ENCODE data around the gene INF2. TPM values are rescaled to one million over a fixed set of nuclear protein-coding genes. Genes with fewer than 3 reads are reported as not detected.

The INF2 gene
- polyA plus RNA-seq, 1 experiment: 14.9 TPM

- POLR2A ChIA-PET: no interaction called here
- no peak overlapping the region; the same call in 1 of the 2 replicates for H3K4me3 ChIP-seq (ENCODE audit: low read depth, low read length)
- CTCF ChIA-PET: interaction anchor here (0.6 to 1.8 kb wide), 11 partner anchors 11 to 154 kb away, joined by 3 to 11 read pairs (median 5); partner anchors contain the start of gene SIVA1
- peaks cover 6% of the 10 kb centered on the region for H3K27me3 ChIP-seq (ENCODE audit: control insufficient read depth, insufficient read depth, low read length)
- TF ChIP-seq, protein P1, sequence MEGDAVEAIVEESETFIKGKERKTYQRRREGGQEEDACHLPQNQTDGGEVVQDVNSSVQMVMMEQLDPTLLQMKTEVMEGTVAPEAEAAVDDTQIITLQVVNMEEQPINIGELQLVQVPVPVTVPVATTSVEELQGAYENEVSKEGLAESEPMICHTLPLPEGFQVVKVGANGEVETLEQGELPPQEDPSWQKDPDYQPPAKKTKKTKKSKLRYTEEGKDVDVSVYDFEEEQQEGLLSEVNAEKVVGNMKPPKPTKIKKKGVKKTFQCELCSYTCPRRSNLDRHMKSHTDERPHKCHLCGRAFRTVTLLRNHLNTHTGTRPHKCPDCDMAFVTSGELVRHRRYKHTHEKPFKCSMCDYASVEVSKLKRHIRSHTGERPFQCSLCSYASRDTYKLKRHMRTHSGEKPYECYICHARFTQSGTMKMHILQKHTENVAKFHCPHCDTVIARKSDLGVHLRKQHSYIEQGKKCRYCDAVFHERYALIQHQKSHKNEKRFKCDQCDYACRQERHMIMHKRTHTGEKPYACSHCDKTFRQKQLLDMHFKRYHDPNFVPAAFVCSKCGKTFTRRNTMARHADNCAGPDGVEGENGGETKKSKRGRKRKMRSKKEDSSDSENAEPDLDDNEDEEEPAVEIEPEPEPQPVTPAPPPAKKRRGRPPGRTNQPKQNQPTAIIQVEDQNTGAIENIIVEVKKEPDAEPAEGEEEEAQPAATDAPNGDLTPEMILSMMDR (IDR thresholded peaks at IDR 0.05; ENCODE audit: low read depth, low read length): no peak
- H3K27ac ChIP-seq (ENCODE audit: low read depth, low read length): no peak overlapping the region
- no peaks in the 10 kb centered on the region; the same call in 1 of the 2 replicates for H3K9me3 ChIP-seq (ENCODE audit: control insufficient read depth, insufficient read depth, low read length)
- DNase-seq (ENCODE audit: low read depth, low spot score): no peak
Measured at GRCh38 chr14:104722938-104723650, 33.7 kb downstream of the INF2 start.

GRCh38 chr14:104723651-104724406, 34.4 kb downstream of the INF2 start, which contains the start of gene ADSS1:
ADSS1 (plus strand) TSS chr14:104724229; CDS start chr14:104724271, 42 bp downstream.
- DNase-seq (ENCODE audit: low read depth, low spot score): no peak
- peaks cover 6% of the 10 kb centered on the region for H3K27me3 ChIP-seq (ENCODE audit: control insufficient read depth, insufficient read depth, low read length)
- TF ChIP-seq, protein P1 (IDR thresholded peaks at IDR 0.05; ENCODE audit: low read depth, low read length): peak; percentile 74
- CTCF ChIA-PET: interaction anchor here (0.6 to 1.7 kb wide), 10 partner anchors 10 to 154 kb away, joined by 3 to 11 read pairs (median 5); partner anchors contain the start of gene SIVA1
- H3K4me3 ChIP-seq (ENCODE audit: low read depth, low read length): peak within 1 kb of the TSS; percentile 58
- POLR2A ChIA-PET: interaction anchor here (1.2 to 3.1 kb wide), 2 partner anchors 29 to 45 kb away, joined by 3 to 16 read pairs; partner anchors contain the start of gene SIVA1
- no peak within 1 kb of the TSS for H3K27ac ChIP-seq (ENCODE audit: low read depth, low read length)
- no peaks in the 10 kb centered on the region; the same call in 1 of the 2 replicates for H3K9me3 ChIP-seq (ENCODE audit: control insufficient read depth, insufficient read depth, low read length)

DNA sequence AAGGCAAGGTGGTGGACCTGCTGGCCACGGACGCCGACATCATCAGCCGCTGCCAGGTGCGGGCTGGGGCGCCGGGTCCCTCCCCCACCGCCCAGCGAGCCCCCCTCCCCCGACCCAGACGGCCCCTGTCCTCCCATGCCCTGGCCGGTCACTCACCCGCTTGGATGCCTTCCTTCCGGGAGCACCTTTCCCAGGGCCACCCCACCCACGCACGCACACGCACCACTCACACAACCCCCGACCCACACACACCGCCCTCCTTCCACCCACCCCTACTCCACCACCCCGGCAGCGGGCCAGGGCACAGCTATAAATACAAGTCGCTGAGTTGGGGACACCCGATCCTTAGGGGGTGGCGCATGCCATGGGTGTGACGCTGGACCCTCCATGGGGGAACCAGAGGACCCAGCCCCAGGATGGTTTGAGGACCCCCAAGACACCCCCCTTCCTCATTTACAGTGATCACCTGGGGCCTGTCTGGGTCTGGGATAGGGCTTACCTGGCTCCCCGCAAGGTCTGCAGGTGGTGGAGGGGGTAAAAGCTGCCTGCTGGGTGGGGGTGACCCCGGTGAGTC, 35.1 kb downstream of the INF2 start:
- H3K27ac ChIP-seq (ENCODE audit: low read depth, low read length): no peak overlapping the region
- ChIA-PET CTCF (interaction anchor here (0.6 to 1.7 kb wide), 3 partner anchors 9 to 34 kb away, joined by 3 to 5 read pairs (median 4); no protein-coding TSS in a partner anchor), POLR2A (interaction anchor here (1.2 to 3.1 kb wide), 2 partner anchors 29 to 44 kb away, joined by 3 to 16 read pairs; partner anchors contain the start of gene SIVA1)
- peak overlapping the region; percentile 58 for H3K4me3 ChIP-seq (ENCODE audit: low read depth, low read length)
- peaks cover 6% of the 10 kb centered on the region for H3K27me3 ChIP-seq (ENCODE audit: control insufficient read depth, insufficient read depth, low read length)
- no peak for DNase-seq (ENCODE audit: low read depth, low spot score)
- no peaks in the 10 kb centered on the region; the same call in 1 of the 2 replicates for H3K9me3 ChIP-seq (ENCODE audit: control insufficient read depth, insufficient read depth, low read length)
- TF ChIP-seq, protein P1 (IDR thresholded peaks at IDR 0.05; ENCODE audit: low read depth, low read length): no peak

DNA sequence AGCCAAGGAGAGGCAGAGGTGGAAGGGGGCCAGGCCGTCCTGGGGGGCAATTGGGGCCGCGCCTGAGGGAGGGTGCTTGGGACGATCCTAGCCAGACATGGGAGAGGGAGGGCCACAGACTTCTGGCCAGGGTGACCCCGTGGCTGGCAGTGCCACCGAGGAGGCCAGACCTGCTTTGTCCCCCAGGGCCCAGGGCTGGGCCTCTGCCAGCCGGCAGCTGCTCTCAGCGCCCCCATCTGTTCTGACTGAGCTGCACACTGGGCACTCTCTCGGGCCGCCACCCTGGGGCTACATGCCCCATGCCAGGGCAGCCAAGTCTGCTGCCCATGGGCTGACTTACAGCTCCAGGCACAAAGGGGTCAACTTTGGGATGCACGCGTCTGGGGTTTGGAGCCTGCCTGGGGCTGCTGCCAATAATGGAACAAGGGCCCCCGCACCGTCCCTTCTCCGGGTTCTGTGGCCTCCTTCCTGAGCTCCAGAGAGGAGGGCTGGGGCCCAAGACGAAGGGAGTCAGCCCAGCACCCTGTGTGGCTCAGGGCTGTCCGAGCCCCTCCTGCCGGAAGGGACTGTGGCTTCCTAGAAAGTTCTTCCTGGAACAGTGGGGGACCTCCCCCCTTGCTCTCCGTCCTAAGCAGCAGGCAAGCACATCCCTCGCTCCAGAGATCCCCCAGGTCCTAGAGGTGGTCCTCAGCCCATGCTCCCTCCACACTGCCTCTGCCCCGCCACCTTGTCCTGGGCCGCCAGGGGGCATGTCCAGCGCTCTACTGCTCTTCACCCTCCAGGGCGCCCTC, 35.8 kb downstream of the INF2 start:
- ChIA-PET CTCF (interaction anchor here (0.6 to 0.9 kb wide), 2 partner anchors 25 to 29 kb away, joined by 3 read pairs; no protein-coding TSS in a partner anchor), POLR2A (interaction anchor here (0.6 to 3.1 kb wide), 4 partner anchors 11 to 54 kb away, joined by 3 to 16 read pairs (median 5); partner anchors contain the start of gene SIVA1)

More for the DNA sequence above, 35.8 kb downstream of the INF2 start:
- Histone ChIP-seq H3K27ac (ENCODE audit: low read depth, low read length) (no peak overlapping the region), H3K4me3 (ENCODE audit: low read depth, low read length) (peak overlapping the region; percentile 58), H3K27me3 (ENCODE audit: control insufficient read depth, insufficient read depth, low read length) (peaks cover 6% of the 10 kb centered on the region), H3K9me3 (ENCODE audit: control insufficient read depth, insufficient read depth, low read length) (no peaks in the 10 kb centered on the region; the same call in 1 of the 2 replicates)
- DNase-seq (ENCODE audit: low read depth, low spot score): no peak
- TF ChIP-seq, protein P1 (IDR thresholded peaks at IDR 0.05; ENCODE audit: low read depth, low read length): peak; percentile 43
